SK-N-SH (cell line): ENCODE results near the gene ATRN. TPM values are rescaled to one million over a fixed set of nuclear protein-coding genes. Genes with fewer than 3 reads are reported as not detected.

ENCODE experiments used
- CTCF ChIA-PET: fragments of 300-600, 350-600 bp; formaldehyde crosslinking; extraction: SDS; loops from one replicate; lab custom pipeline; 2021; lab: Yijun Ruan, JAX
- POLR2A ChIA-PET: fragments of 350-600 bp; sonication (Branson Sonifier 250); formaldehyde crosslinking; extraction: SDS; loops from one replicate; lab custom pipeline; 2020; ENCODE audit warnings: antibody characterized with exemption, inconsistent platforms; lab: Yijun Ruan, JAX
- DNase-seq: peaks from one replicate; pipeline ENCODE4 v3.0.0; 2012
- H2AFZ ChIP-seq: fragments of 200-600 bp; sonication (generic); 2 replicates; pipeline ENCODE4 v1.8.1; 2016; ENCODE audit warnings: antibody characterized with exemption, mild to moderate bottlenecking, low read depth
- H3F3A ChIP-seq: fragments of 200-600 bp; sonication (generic); replicated peaks from 2 replicates; pipeline ENCODE3; 2016; ENCODE audit warnings: antibody characterized with exemption, mild to moderate bottlenecking; ENCODE audit not compliant: insufficient read depth
- H3K27ac ChIP-seq, 2 experiments: fragments of 200-500 bp in 1 of 2; fragments of 200-600 bp in 1 of 2; sonication (Bioruptor generic) in 1 of 2; sonication (generic), shearing (Covaris generic) in 1 of 2; 2 replicates each; pipeline versions ENCODE4 v1.5.1 to v1.6.1; 2014 to 2016; ENCODE audit warnings: low read depth in 2 of 2, inconsistent platforms in 1 of 2, low read length in 1 of 2, mild to moderate bottlenecking in 1 of 2, mixed read lengths in 1 of 2
- H3K27me3 ChIP-seq: fragments of 200-600 bp; sonication (generic), shearing (Covaris generic); 2 replicates; pipeline ENCODE4 v1.6.1; 2016; ENCODE audit warnings: mixed run types; ENCODE audit not compliant: insufficient read depth
- H3K36me3 ChIP-seq, 2 experiments: fragments of 200-500 bp in 1 of 2; fragments of 200-600 bp in 1 of 2; sonication (Bioruptor generic) in 1 of 2; sonication (generic) in 1 of 2; replicated peaks in 1 of 2; 2 replicates each; pipeline versions ENCODE3 to v1.5.1; 2014 to 2016; ENCODE audit warnings: low read length in 1 of 2, mild to moderate bottlenecking in 1 of 2; ENCODE audit not compliant: insufficient read depth in 2 of 2, control insufficient read depth in 1 of 2
- H3K4me1 ChIP-seq, 2 experiments: fragments of 200-500 bp in 1 of 2; fragments of 200-600 bp in 1 of 2; sonication (Bioruptor generic) in 1 of 2; sonication (generic), shearing (Covaris generic) in 1 of 2; 2 replicates each; pipeline versions ENCODE4 v1.5.1 to v1.6.1; 2014 to 2016; ENCODE audit warnings: low read depth in 1 of 2, low read length in 1 of 2, mixed run types in 1 of 2; ENCODE audit not compliant: insufficient read depth in 2 of 2, control insufficient read depth in 1 of 2
- H3K4me2 ChIP-seq: fragments of 200-600 bp; sonication (generic), shearing (Covaris generic); 2 replicates; pipeline ENCODE4 v1.6.1; 2017; ENCODE audit warnings: mixed run types
- H3K4me3 ChIP-seq, 2 experiments: fragments of 200-500 bp in 1 of 2; fragments of 200-600 bp in 1 of 2; sonication (Bioruptor generic) in 1 of 2; sonication (generic), shearing (Covaris generic) in 1 of 2; 2 replicates each; pipeline versions ENCODE4 v1.5.1 to v1.8.1; 2014 to 2016; ENCODE audit warnings: low read depth in 2 of 2, inconsistent platforms in 1 of 2, low read length in 1 of 2, mild to moderate bottlenecking in 1 of 2, mixed read lengths in 1 of 2, moderate library complexity in 1 of 2
- H3K79me2 ChIP-seq: fragments of 200-600 bp; sonication (generic); 2 replicates; pipeline ENCODE4 v1.8.1; 2017; ENCODE audit warnings: mild to moderate bottlenecking; ENCODE audit not compliant: insufficient read depth
- H3K9ac ChIP-seq: fragments of 200-600 bp; sonication (generic); 2 replicates; pipeline ENCODE4 v1.6.1; 2017; ENCODE audit warnings: mixed run types
- H3K9me2 ChIP-seq: fragments of 200-600 bp; sonication (generic); 2 replicates; pipeline ENCODE4 v1.6.1; 2017; ENCODE audit warnings: mixed run types
- H3K9me3 ChIP-seq: fragments of 200-600 bp; sonication (generic); 2 replicates; pipeline ENCODE4 v1.6.1; 2017; ENCODE audit warnings: mixed run types, mild to moderate bottlenecking, moderate library complexity
- H4K20me1 ChIP-seq: fragments of 200-600 bp; sonication (generic); 2 replicates; pipeline ENCODE4 v1.6.1; 2017; ENCODE audit warnings: mild to moderate bottlenecking, mixed run types; ENCODE audit not compliant: insufficient read depth
- CHD2 ChIP-seq: fragments of 150-350 bp; IDR thresholded peaks from 2 replicates; pipeline ENCODE4 v1.6.1; 2018; ENCODE audit warnings: low read length; ENCODE audit not compliant: partially characterized antibody
- CTCF ChIP-seq: fragments of 200-600 bp; sonication (generic); IDR thresholded peaks from 2 replicates; pipeline ENCODE4 v1.6.1; 2017; ENCODE audit warnings: antibody characterized with exemption, mild to moderate bottlenecking, moderate library complexity
- EZH2phosphoT487 ChIP-seq: fragments of 200-600 bp; sonication (generic); IDR thresholded peaks from 2 replicates; pipeline ENCODE4 v1.6.1; 2017; ENCODE audit warnings: low read depth, mixed run types, mild to moderate bottlenecking, antibody characterized with exemption, moderate library complexity, borderline replicate concordance
- FOSL2 ChIP-seq: IDR thresholded peaks from 2 replicates; pipeline ENCODE4 v1.4.0; 2012; ENCODE audit warnings: low read depth, mild to moderate bottlenecking, moderate library complexity, borderline replicate concordance
- FOXJ3 ChIP-seq: sonication (generic); formaldehyde crosslinking; IDR thresholded peaks from 2 replicates; pipeline ENCODE4 v1.5.1; 2020; ENCODE audit warnings: mild to moderate bottlenecking, missing genetic modification reagents
- FOXM1 ChIP-seq: IDR thresholded peaks from 2 replicates; pipeline ENCODE4 v1.4.0; 2012; ENCODE audit warnings: low read depth, mild to moderate bottlenecking
- NRF1 ChIP-seq: IDR thresholded peaks from 2 replicates; pipeline ENCODE4 v1.6.1; 2012; ENCODE audit warnings: low read depth, mild to moderate bottlenecking, low read length
- RXRA ChIP-seq: IDR thresholded peaks from 2 replicates; pipeline ENCODE4 v1.4.0; 2012; ENCODE audit warnings: low read depth, mild to moderate bottlenecking, borderline replicate concordance
- SMC3 ChIP-seq: IDR thresholded peaks from 2 replicates; pipeline ENCODE4 v1.6.1; 2012; ENCODE audit warnings: low read depth, low read length, improper control_type of control experiment
- WGBS: methylation state at CpG from one replicate; pipeline ENCODE4 v1.1.6; 2017; ENCODE audit warnings: low lambda C conversion rate; 5-methylcytosine and 5-hydroxymethylcytosine counted together
- polyA plus RNA-seq, 3 experiments: library from polyadenylated mRNA; depleted of rRNA; stranded (reverse); fragments of >200 nt; gene quantifications; 2 replicates each; pipeline ENCODE4 v1.2.3, GENCODE V29; 2012
- TF ChIP-seq, protein P1 (sequence below): IDR thresholded peaks from 2 replicates; pipeline ENCODE4 v1.4.0; 2012; ENCODE audit warnings: low read depth, borderline replicate concordance

ATRN gene
- polyA plus RNA-seq, 1 of the 3 experiments (the other 2 are of a cell fraction) = 33.8 TPM

GRCh38 chr20:3669710-3670367, 199.0 kb downstream of the ATRN start:
- H2AFZ ChIP-seq = no peak overlapping the region
- no peaks in the 10 kb centered on the region for H3K9me2 ChIP-seq
- no peaks in the 10 kb centered on the region for H3K36me3 ChIP-seq
- ChIA-PET POLR2A (no interaction called here), CTCF (interaction anchor here (1.3 to 18.7 kb wide), 5 partner anchors 8 to 150 kb away, joined by 4 to 301 read pairs (median 4); partner anchors contain the start of gene SIGLEC1)
- no peaks in the 10 kb centered on the region for H3K79me2 ChIP-seq
- no peak overlapping the region for H3K4me3 ChIP-seq
- no peak overlapping the region for H3K27ac ChIP-seq
- no peak overlapping the region for H3K4me2 ChIP-seq
- H3F3A ChIP-seq = no peaks in the 10 kb centered on the region
- peak; percentile 29 for DNase-seq
- TF ChIP-seq NRF1 (no peak), EZH2phosphoT487 (no peak), CHD2 (no peak), SMC3 (no peak), RXRA (no peak), FOSL2 (no peak), FOXJ3 (CRISPR knock-in tag) (no peak)
- TF ChIP-seq, protein P1, sequence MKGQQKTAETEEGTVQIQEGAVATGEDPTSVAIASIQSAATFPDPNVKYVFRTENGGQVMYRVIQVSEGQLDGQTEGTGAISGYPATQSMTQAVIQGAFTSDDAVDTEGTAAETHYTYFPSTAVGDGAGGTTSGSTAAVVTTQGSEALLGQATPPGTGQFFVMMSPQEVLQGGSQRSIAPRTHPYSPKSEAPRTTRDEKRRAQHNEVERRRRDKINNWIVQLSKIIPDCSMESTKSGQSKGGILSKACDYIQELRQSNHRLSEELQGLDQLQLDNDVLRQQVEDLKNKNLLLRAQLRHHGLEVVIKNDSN = no peak
- H3K9ac ChIP-seq = no peak overlapping the region
- WGBS = 79% methylated on average over 12 of the region's 13 CpGs
- peaks cover 33% of the 10 kb centered on the region for H3K27me3 ChIP-seq
- H3K9me3 ChIP-seq = no peaks in the 10 kb centered on the region
- H3K4me1 ChIP-seq = peaks cover 0 to 7% of the 10 kb centered on the region in 2 experiments; a peak in 1 of 4 replicates
- no peaks in the 10 kb centered on the region for H4K20me1 ChIP-seq

DNA sequence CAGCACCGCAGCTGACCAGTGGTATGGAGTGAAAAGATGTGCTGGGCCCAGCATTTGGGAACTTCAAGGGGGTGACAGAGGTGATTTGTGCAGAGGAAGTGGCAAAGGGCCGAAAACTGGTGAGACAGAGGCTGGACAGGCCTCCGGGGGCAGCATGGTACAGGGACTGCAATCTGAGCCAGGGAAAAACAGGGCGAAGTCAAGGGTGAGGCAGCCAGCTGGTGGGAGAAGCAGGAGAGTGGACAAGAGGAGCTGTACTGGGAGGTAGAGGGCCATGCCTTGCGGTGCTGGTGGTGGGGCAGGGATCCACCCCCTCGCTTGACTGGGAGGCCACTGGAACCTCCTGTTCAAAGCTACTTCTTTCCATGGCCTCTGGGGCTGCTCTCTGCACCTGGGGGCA, 199.7 kb downstream of the ATRN start:
- CTCF ChIA-PET = interaction anchor here (1.3 to 18.7 kb wide), 6 partner anchors 8 to 149 kb away, joined by 4 to 301 read pairs (median 6); partner anchors contain the start of genes ADISSP and SIGLEC1
- POLR2A ChIA-PET = no interaction called here
- peak; percentile 57 for DNase-seq

More for the DNA sequence above, 199.7 kb downstream of the ATRN start:
- H3K36me3 ChIP-seq = no peaks in the 10 kb centered on the region
- H3K4me2 ChIP-seq = no peak overlapping the region
- no peak overlapping the region for H3K9ac ChIP-seq
- no peaks in the 10 kb centered on the region for H3K79me2 ChIP-seq
- no peaks in the 10 kb centered on the region for H3K9me3 ChIP-seq
- peaks cover 0 to 7% of the 10 kb centered on the region in 2 experiments; a peak in 1 of 4 replicates for H3K4me1 ChIP-seq
- H3K27ac ChIP-seq = no peak overlapping the region
- H3F3A ChIP-seq = no peaks in the 10 kb centered on the region
- no peaks in the 10 kb centered on the region for H3K9me2 ChIP-seq
- no peaks in the 10 kb centered on the region for H4K20me1 ChIP-seq
- no peak overlapping the region for H2AFZ ChIP-seq
- WGBS = 53% methylated on average over 4 of the region's 6 CpGs
- TF ChIP-seq FOXM1 (no peak), CTCF (peak; percentile 49)
- peaks cover 39% of the 10 kb centered on the region for H3K27me3 ChIP-seq
- no peak overlapping the region for H3K4me3 ChIP-seq
